ENCODE measurements around the gene TFEB.

TFEB gene

GRCh38 chr6:41724586-41725501, 10.6 kb downstream of the TFEB start:
- H3K36me3 ChIP-seq (ENCODE audit: control insufficient read depth, low read depth, low read length), result no peaks in the 10 kb centered on the region

DNA sequence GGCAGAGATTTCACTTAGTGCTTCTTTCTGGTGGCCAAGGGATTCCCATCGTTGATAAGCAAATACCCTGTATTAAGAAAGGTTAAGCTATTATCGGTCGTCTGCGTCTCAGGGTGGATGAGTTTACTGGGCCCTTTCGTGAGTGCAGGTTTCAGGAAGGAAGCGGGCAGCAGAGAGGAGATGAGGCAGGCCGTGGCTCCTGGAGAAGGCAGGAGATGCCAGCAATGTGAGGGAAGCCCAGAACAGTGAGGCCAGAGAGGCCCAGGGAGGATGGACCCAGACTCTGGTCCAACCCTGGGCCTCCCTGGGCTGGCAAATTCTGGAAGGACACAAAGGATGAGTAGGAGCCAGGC, 11.2 kb downstream of the TFEB start:
- peaks cover 7% of the 10 kb centered on the region for H3K4me1 ChIP-seq (ENCODE audit: control insufficient read depth, low read depth, low read length)
- no peaks in the 10 kb centered on the region for H3K27me3 ChIP-seq (ENCODE audit: control insufficient read depth, insufficient read depth, low read length)
- H3K36me3 ChIP-seq (ENCODE audit: control insufficient read depth, low read depth, low read length), result no peaks in the 10 kb centered on the region
- H3K27ac ChIP-seq (ENCODE audit: low read length), result no peak overlapping the region
- no peak overlapping the region for H3K9ac ChIP-seq (ENCODE audit: low read length)
- no peak overlapping the region for H3K4me3 ChIP-seq (ENCODE audit: low read length)
- no peaks in the 10 kb centered on the region for H3K9me3 ChIP-seq (ENCODE audit: control insufficient read depth, low read depth, low read length)

More at GRCh38 chr6:41724586-41725501, 10.6 kb downstream of the TFEB start:
- Histone ChIP-seq H3K4me1 (ENCODE audit: control insufficient read depth, low read depth, low read length) (peaks cover 13% of the 10 kb centered on the region), H3K4me3 (ENCODE audit: low read length) (no peak overlapping the region), H3K9ac (ENCODE audit: low read length) (no peak overlapping the region), H3K27ac (ENCODE audit: low read length) (no peak overlapping the region), H3K9me3 (ENCODE audit: control insufficient read depth, low read depth, low read length) (no peaks in the 10 kb centered on the region), H3K27me3 (ENCODE audit: control insufficient read depth, insufficient read depth, low read length) (no peaks in the 10 kb centered on the region)

DNA sequence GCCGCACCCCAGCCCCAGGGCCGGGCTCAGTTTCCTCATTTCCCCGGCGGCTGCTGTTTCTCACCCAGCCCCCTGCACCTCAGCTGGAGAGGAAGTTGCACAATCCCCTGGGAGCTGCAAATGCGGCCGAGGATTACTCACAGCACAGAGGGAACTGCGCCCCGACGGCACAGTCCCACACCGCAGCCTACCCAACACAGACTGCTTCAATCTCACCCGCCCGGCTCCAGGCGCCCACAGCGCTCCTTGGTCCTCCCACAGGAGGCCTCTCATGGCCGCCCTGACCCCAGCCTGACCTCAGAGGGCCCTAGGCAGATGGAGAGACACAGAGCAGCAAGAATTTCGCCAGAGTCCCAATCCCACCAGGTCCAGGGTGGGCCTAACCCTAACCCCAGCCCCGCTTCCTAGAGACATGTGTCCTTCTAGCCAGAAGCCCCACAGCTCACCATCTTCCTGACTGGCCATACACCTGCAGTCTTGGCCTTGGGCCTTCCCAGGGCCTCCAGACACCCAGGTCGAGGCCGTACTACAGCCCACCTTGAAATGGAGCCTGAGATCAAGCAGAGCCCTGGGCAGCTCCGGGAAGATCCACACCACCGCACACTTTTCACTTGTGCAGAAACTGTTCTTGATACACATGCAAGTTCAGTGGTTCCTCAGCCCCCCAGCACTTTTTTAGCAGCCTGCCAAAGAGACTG, 11.7 kb downstream of the TFEB start:
- Histone ChIP-seq H3K9ac (ENCODE audit: low read length) (no peak overlapping the region), H3K4me1 (ENCODE audit: control insufficient read depth, low read depth, low read length) (peaks cover 5% of the 10 kb centered on the region), H3K4me3 (ENCODE audit: low read length) (no peak overlapping the region), H3K9me3 (ENCODE audit: control insufficient read depth, low read depth, low read length) (no peaks in the 10 kb centered on the region), H3K27me3 (ENCODE audit: control insufficient read depth, insufficient read depth, low read length) (no peaks in the 10 kb centered on the region), H3K27ac (ENCODE audit: low read length) (no peak overlapping the region), H3K36me3 (ENCODE audit: control insufficient read depth, low read depth, low read length) (no peaks in the 10 kb centered on the region)

DNA sequence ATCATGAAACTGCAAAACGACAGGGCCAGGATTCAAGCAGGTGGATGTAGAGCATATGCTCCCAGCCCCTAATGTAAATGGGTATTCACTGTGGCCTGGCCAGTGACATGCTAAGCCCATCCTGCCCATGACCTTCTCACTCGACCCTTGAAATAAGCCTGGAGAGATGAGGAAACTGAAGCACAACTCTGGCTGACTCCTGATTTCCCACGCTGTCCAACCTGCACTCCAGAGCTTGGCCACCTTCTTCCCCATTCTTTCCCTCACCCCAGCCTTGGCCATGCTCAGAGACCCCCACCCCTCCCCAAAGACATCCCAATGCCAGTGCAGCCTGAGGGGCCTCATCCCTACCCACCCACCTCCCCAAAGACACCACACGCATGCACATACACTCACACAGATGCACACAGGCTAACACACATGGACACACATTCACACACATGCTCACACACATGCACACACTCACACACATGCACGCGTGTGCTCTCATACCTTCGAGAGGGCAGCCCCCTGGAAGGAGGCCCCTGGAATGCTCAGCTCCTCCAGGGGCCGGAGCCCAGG, 12.4 kb downstream of the TFEB start:
- H3K9ac ChIP-seq (ENCODE audit: low read length), result no peak overlapping the region
- H3K36me3 ChIP-seq (ENCODE audit: control insufficient read depth, low read depth, low read length), result no peaks in the 10 kb centered on the region
- no peak overlapping the region for H3K27ac ChIP-seq (ENCODE audit: low read length)
- peaks cover 5% of the 10 kb centered on the region for H3K4me1 ChIP-seq (ENCODE audit: control insufficient read depth, low read depth, low read length)
- no peaks in the 10 kb centered on the region for H3K27me3 ChIP-seq (ENCODE audit: control insufficient read depth, insufficient read depth, low read length)
- H3K9me3 ChIP-seq (ENCODE audit: control insufficient read depth, low read depth, low read length), result no peaks in the 10 kb centered on the region
- no peak overlapping the region for H3K4me3 ChIP-seq (ENCODE audit: low read length)

DNA sequence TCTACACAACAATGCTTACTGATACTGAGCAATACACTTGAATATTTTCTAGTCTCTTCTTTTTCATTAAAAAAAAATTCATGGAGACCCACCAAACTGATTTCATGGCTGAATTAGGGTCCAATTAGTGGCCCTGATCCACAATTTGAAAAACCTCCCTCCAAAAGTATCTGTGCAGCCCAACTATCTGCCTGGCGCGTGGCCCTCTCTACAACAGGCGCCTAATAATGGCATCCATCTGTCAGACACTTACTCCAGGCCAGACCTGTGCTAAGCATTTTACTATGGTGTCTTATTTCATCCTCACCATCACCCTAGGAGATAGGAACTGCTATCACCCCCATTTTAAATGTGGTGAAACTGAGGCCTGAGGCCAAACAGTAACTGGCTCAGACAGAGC, 14.0 kb downstream of the TFEB start:
- Histone ChIP-seq H3K9ac (ENCODE audit: low read length) (no peak overlapping the region), H3K4me3 (ENCODE audit: low read length) (no peak overlapping the region), H3K9me3 (ENCODE audit: control insufficient read depth, low read depth, low read length) (no peaks in the 10 kb centered on the region), H3K27ac (ENCODE audit: low read length) (no peak overlapping the region), H3K36me3 (ENCODE audit: control insufficient read depth, low read depth, low read length) (no peaks in the 10 kb centered on the region), H3K4me1 (ENCODE audit: control insufficient read depth, low read depth, low read length) (peaks cover 5% of the 10 kb centered on the region), H3K27me3 (ENCODE audit: control insufficient read depth, insufficient read depth, low read length) (no peaks in the 10 kb centered on the region)

GRCh38 chr6:41720783-41721182, 14.6 kb downstream of the TFEB start:
- peaks cover 5% of the 10 kb centered on the region for H3K4me1 ChIP-seq (ENCODE audit: control insufficient read depth, low read depth, low read length)
- no peak overlapping the region for H3K27ac ChIP-seq (ENCODE audit: low read length)
- no peak overlapping the region for H3K4me3 ChIP-seq (ENCODE audit: low read length)

DNA sequence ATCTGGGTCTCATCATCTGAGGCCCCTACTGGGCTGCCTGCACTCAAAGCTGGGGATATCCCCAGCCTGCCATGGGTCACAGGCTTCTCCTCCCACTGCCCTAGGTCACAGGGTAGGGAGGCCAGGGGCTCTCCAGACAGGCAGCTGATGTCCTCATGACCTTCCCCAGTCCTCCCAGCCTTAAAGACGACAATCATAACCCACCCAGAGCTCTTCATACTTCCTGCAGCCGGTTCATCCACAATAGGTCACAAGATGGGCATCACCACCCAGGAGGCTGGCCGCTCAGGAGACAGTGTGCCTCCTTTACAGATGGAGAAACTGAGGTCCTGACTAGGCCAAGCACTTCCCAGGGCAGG, 15.2 kb downstream of the TFEB start:
- no peak overlapping the region for H3K27ac ChIP-seq (ENCODE audit: low read length)
- no peak overlapping the region for H3K4me3 ChIP-seq (ENCODE audit: low read length)
- no peaks in the 10 kb centered on the region for H3K9me3 ChIP-seq (ENCODE audit: control insufficient read depth, low read depth, low read length)
- H3K36me3 ChIP-seq (ENCODE audit: control insufficient read depth, low read depth, low read length), result no peaks in the 10 kb centered on the region
- H3K4me1 ChIP-seq (ENCODE audit: control insufficient read depth, low read depth, low read length), result peaks cover 5% of the 10 kb centered on the region
- H3K9ac ChIP-seq (ENCODE audit: low read length), result no peak overlapping the region
- no peaks in the 10 kb centered on the region for H3K27me3 ChIP-seq (ENCODE audit: control insufficient read depth, insufficient read depth, low read length)

More at GRCh38 chr6:41720783-41721182, 14.6 kb downstream of the TFEB start:
- H3K36me3 ChIP-seq (ENCODE audit: control insufficient read depth, low read depth, low read length), result no peaks in the 10 kb centered on the region
- H3K9ac ChIP-seq (ENCODE audit: low read length), result no peak overlapping the region
- H3K27me3 ChIP-seq (ENCODE audit: control insufficient read depth, insufficient read depth, low read length), result no peaks in the 10 kb centered on the region
- H3K9me3 ChIP-seq (ENCODE audit: control insufficient read depth, low read depth, low read length), result no peaks in the 10 kb centered on the region

GRCh38 chr6:41719436-41720261, 15.8 kb downstream of the TFEB start:
- peaks cover 5% of the 10 kb centered on the region for H3K4me1 ChIP-seq (ENCODE audit: control insufficient read depth, low read depth, low read length)
- H3K36me3 ChIP-seq (ENCODE audit: control insufficient read depth, low read depth, low read length), result no peaks in the 10 kb centered on the region
- no peak overlapping the region for H3K4me3 ChIP-seq (ENCODE audit: low read length)
- no peaks in the 10 kb centered on the region for H3K9me3 ChIP-seq (ENCODE audit: control insufficient read depth, low read depth, low read length)
- H3K27ac ChIP-seq (ENCODE audit: low read length), result no peak overlapping the region
- no peaks in the 10 kb centered on the region for H3K27me3 ChIP-seq (ENCODE audit: control insufficient read depth, insufficient read depth, low read length)
- H3K9ac ChIP-seq (ENCODE audit: low read length), result no peak overlapping the region

- Histone ChIP-seq H3K4me3 (ENCODE audit: low read length) (no peak overlapping the region), H3K9me3 (ENCODE audit: control insufficient read depth, low read depth, low read length) (no peaks in the 10 kb centered on the region), H3K27me3 (ENCODE audit: control insufficient read depth, insufficient read depth, low read length) (no peaks in the 10 kb centered on the region), H3K27ac (ENCODE audit: low read length) (no peak overlapping the region), H3K36me3 (ENCODE audit: control insufficient read depth, low read depth, low read length) (no peaks in the 10 kb centered on the region), H3K9ac (ENCODE audit: low read length) (no peak overlapping the region), H3K4me1 (ENCODE audit: control insufficient read depth, low read depth, low read length) (peaks cover 3% of the 10 kb centered on the region)
Observed at GRCh38 chr6:41718828-41719227, 16.6 kb downstream of the TFEB start.

DNA sequence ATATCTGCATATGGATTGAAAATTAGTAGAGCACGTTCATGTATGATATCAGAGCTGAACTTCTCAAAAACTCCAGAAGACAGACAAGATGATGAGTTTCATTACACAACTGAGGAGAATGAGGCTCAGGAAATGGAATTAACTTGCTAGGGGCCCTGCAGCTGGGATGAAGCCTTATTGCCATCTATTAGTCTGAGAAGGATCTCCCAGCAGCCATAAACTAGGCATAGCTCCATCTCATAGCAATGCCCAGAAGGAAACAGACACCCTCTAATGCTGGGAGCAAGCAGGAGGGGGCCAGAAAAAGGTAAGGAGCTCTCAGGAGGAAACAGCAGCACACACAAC, 18.0 kb downstream of the TFEB start:
- Histone ChIP-seq H3K27ac (ENCODE audit: low read length) (no peak overlapping the region), H3K9me3 (ENCODE audit: control insufficient read depth, low read depth, low read length) (no peaks in the 10 kb centered on the region), H3K9ac (ENCODE audit: low read length) (no peak overlapping the region), H3K4me1 (ENCODE audit: control insufficient read depth, low read depth, low read length) (no peaks in the 10 kb centered on the region), H3K4me3 (ENCODE audit: low read length) (no peak overlapping the region), H3K36me3 (ENCODE audit: control insufficient read depth, low read depth, low read length) (no peaks in the 10 kb centered on the region), H3K27me3 (ENCODE audit: control insufficient read depth, insufficient read depth, low read length) (no peaks in the 10 kb centered on the region)
